Measurements from ENCODE around the gene STRIP1. TPM values are rescaled to one million over a fixed set of nuclear protein-coding genes. Genes with fewer than 3 reads are reported as not detected.

Gene STRIP1
- total and polyA plus RNA-seq, 2 donors from 2014 or later = 9.5 to 31.1 TPM

DNA sequence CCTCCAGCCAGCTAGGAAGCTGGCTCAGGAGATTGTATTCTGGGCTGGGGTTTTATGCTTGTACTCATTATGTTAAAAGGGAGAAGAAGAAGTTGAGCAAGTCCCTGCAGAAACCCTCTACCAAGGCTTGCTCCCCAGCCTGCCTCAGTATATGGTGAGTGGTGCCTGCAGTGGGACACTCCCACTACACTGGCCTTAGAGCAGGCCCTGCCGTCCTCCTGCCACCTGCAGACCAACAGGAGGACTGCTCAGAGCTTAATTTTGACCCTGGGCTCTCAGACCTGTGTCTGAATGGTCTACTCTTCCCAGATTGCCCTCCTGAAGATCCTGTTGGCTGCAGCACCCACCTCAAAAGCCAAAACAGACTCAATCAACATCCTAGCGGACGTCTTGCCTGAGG, 13.0 kb downstream of the STRIP1 start:
- no peak for DNase-seq
- Histone ChIP-seq H3K9me3 (ENCODE audit: control insufficient read depth in 2 of 3, insufficient read depth in 1 of 3, low read length in 3 of 3) (no peaks in the 10 kb centered on the region), H3K4me1 (ENCODE audit: control insufficient read depth in 2 of 3, insufficient read depth in 2 of 3, low read depth in 1 of 3, low read length in 3 of 3) (peaks cover 0 to 5% (median 5%) of the 10 kb centered on the region in 3 donors), H3K9ac (ENCODE audit: low read length in 3 of 3) (no peak overlapping the region), H3K4me3 (ENCODE audit: low read length in 3 of 3) (no peak overlapping the region), H3K27ac (ENCODE audit: low read depth in 2 of 2, low read length in 2 of 2) (no peak overlapping the region), H3K36me3 (ENCODE audit: control insufficient read depth in 2 of 3, insufficient read depth in 3 of 3, low read length in 3 of 3) (peaks cover 15 to 80% (median 44%) of the 10 kb centered on the region in 3 donors), H3K27me3 (ENCODE audit: control insufficient read depth, insufficient read depth, low read length) (no peaks in the 10 kb centered on the region)
- TF ChIP-seq, protein P1, sequence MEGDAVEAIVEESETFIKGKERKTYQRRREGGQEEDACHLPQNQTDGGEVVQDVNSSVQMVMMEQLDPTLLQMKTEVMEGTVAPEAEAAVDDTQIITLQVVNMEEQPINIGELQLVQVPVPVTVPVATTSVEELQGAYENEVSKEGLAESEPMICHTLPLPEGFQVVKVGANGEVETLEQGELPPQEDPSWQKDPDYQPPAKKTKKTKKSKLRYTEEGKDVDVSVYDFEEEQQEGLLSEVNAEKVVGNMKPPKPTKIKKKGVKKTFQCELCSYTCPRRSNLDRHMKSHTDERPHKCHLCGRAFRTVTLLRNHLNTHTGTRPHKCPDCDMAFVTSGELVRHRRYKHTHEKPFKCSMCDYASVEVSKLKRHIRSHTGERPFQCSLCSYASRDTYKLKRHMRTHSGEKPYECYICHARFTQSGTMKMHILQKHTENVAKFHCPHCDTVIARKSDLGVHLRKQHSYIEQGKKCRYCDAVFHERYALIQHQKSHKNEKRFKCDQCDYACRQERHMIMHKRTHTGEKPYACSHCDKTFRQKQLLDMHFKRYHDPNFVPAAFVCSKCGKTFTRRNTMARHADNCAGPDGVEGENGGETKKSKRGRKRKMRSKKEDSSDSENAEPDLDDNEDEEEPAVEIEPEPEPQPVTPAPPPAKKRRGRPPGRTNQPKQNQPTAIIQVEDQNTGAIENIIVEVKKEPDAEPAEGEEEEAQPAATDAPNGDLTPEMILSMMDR (IDR thresholded peaks at IDR 0.05; ENCODE audit: borderline replicate concordance, extremely low read depth, insufficient read depth) = no peak
- intact Hi-C loops (cut with DNase I) = no loop called here
- FAIRE-seq = no peak

DNA sequence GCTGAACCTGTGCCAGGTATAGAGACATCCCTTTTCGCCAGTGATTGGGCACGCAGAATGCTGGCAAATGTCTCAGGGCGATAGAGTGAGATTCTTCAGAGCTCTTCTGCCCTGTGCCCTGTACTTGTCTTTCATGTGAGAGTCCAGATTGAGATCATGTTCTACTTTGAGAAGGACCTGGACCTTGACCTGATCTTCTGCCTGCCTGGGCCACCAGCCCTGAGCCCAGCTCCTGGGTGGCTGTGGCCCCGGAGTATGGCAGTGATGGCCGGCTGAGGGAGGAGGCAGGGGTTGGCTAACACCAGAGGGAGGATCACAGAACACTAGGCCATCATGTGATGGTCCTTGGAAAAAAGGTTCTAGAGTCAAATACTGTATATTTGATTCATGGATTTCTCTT, 13.8 kb downstream of the STRIP1 start:
- Histone ChIP-seq H3K9me3 (ENCODE audit: control insufficient read depth in 2 of 3, insufficient read depth in 1 of 3, low read length in 3 of 3) (no peaks in the 10 kb centered on the region), H3K27me3 (ENCODE audit: control insufficient read depth, insufficient read depth, low read length) (no peaks in the 10 kb centered on the region), H3K27ac (ENCODE audit: low read depth in 2 of 2, low read length in 2 of 2) (no peak overlapping the region), H3K4me3 (ENCODE audit: low read length in 3 of 3) (no peak overlapping the region), H3K36me3 (ENCODE audit: control insufficient read depth in 2 of 3, insufficient read depth in 3 of 3, low read length in 3 of 3) (peaks cover 14 to 80% (median 40%) of the 10 kb centered on the region in 3 donors), H3K9ac (ENCODE audit: low read length in 3 of 3) (no peak overlapping the region), H3K4me1 (ENCODE audit: control insufficient read depth in 2 of 3, insufficient read depth in 2 of 3, low read depth in 1 of 3, low read length in 3 of 3) (peaks cover 0 to 5% (median 5%) of the 10 kb centered on the region in 3 donors)
- DNase-seq = no peak
- intact Hi-C loops (cut with DNase I) = no loop called here
- no peak for FAIRE-seq
- TF ChIP-seq, protein P1 (IDR thresholded peaks at IDR 0.05; ENCODE audit: borderline replicate concordance, extremely low read depth, insufficient read depth) = no peak

DNA sequence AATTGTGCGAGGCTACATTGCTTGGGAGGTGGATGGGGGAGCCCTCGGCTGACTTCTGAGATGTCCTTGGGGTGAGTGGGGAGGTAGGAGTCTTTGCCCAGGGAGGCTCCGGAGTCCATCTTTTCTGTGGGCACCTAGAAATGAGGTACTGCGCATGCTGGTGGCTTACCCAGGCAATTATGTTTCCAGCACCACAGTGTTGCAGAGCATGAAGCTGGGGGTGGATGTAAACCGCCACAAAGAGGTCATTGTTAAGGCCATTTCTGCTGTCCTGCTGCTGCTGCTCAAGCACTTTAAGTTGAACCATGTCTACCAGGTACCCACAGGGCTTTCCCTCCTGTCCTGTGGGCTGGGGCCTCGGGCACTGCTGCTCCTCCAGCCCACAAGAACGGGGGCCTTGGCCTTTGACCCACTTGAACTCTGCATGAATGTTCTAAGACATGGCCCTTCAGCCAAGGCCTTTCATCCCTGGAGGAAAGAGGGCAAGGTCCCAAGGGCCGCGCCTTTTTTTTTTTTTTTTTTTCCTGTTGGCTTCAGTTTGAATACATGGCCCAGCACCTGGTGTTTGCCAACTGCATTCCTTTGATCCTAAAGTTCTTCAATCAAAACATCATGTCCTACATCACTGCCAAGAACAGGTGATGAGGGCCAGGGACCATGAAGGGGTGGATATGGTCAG, 14.6 kb downstream of the STRIP1 start:
- intact Hi-C loops (cut with DNase I) = no loop called here
- DNase-seq (no peak), FAIRE-seq (no peak)
- Histone ChIP-seq H3K36me3 (ENCODE audit: control insufficient read depth in 2 of 3, insufficient read depth in 3 of 3, low read length in 3 of 3) (peaks cover 12 to 79% (median 34%) of the 10 kb centered on the region in 3 donors), H3K9ac (ENCODE audit: low read length in 3 of 3) (no peak overlapping the region), H3K27me3 (ENCODE audit: control insufficient read depth, insufficient read depth, low read length) (no peaks in the 10 kb centered on the region), H3K4me1 (ENCODE audit: control insufficient read depth in 2 of 3, insufficient read depth in 2 of 3, low read depth in 1 of 3, low read length in 3 of 3) (peaks cover 0 to 5% (median 5%) of the 10 kb centered on the region in 3 donors), H3K9me3 (ENCODE audit: control insufficient read depth in 2 of 3, insufficient read depth in 1 of 3, low read length in 3 of 3) (no peaks in the 10 kb centered on the region), H3K27ac (ENCODE audit: low read depth in 2 of 2, low read length in 2 of 2) (peak overlapping the region in 1 of 2 donors; percentile 54), H3K4me3 (ENCODE audit: low read length in 3 of 3) (no peak overlapping the region)
- TF ChIP-seq, protein P1 (IDR thresholded peaks at IDR 0.05; ENCODE audit: borderline replicate concordance, extremely low read depth, insufficient read depth) = no peak
